Loucy (cell line): Measurements from ENCODE around the gene MAB21L4.

ENCODE experiments used
- CTCF ChIP-seq: fragments of 200-600 bp; sonication (generic); conservative IDR thresholded peaks from 2 replicates; pipeline ENCODE4 v1.5.1; 2014; ENCODE audit warnings: mild to moderate bottlenecking, antibody characterized with exemption, low read length
- EZH2phosphoT487 ChIP-seq: fragments of 200-600 bp; IDR thresholded peaks from 2 replicates; pipeline ENCODE4 v1.6.1; 2018; ENCODE audit warnings: antibody characterized with exemption, mild to moderate bottlenecking, moderate library complexity, borderline replicate concordance

GRCh38 chr2:240885566-240885965, 10.4 kb downstream of the MAB21L4 start:
- TF ChIP-seq CTCF, result no peak
- no peak for TF ChIP-seq EZH2phosphoT487
